MM.1S (cell line): ENCODE measurements around the gene MRTFA.

Experiments used
- CTCF ChIP-seq: fragments of 300-600 bp; sonication (generic); IDR thresholded peaks from 2 replicates; pipeline ENCODE4 v1.5.1; 2016; ENCODE audit warnings: antibody characterized with exemption, low read length, mixed read lengths
- EZH2 ChIP-seq: fragments of 300-600 bp; sonication (generic); optimal IDR thresholded peaks from 2 replicates; pipeline ENCODE3; 2017; ENCODE audit warnings: low read depth, mild to moderate bottlenecking, antibody characterized with exemption, low read length, mixed read lengths
- EZH2phosphoT487 ChIP-seq: fragments of 300-600 bp; sonication (generic); IDR thresholded peaks from 2 replicates; pipeline ENCODE4 v1.6.1; 2018; ENCODE audit warnings: antibody characterized with exemption, low read length

- no peak for TF ChIP-seq EZH2phosphoT487
- TF ChIP-seq EZH2 = no peak
- no peak for TF ChIP-seq CTCF
Observed at GRCh38 chr22:40449676-40450035, 186.9 kb downstream of the MRTFA start.
